Measurements from ENCODE around the gene LRRK1. TPM values are rescaled to one million over a fixed set of nuclear protein-coding genes. Genes with fewer than 3 reads are reported as not detected.

The LRRK1 gene
- total and polyA plus RNA-seq, 4 donors, result 5.0 to 5.3 (median 5.2) TPM

- no peaks in the 10 kb centered on the region for H3K36me3 ChIP-seq (ENCODE audit: control insufficient read depth, insufficient read depth, low read length)
- no peaks in the 10 kb centered on the region for H3K9me3 ChIP-seq (ENCODE audit: control insufficient read depth, insufficient read depth, low read length)
- H3K4me3 ChIP-seq (ENCODE audit: low read depth, low read length), result no peak overlapping the region
- DNase-seq (ENCODE audit: low read depth in 4 of 6, low spot score in 6 of 6), result peak in 2 of 6 donors; percentile 46 to 64
- WGBS (ENCODE audit: insufficient coverage), result no CpG with 5 or more reads among the region's 2 CpGs
- H3K4me1 ChIP-seq (ENCODE audit: control insufficient read depth, insufficient read depth, low read length), result peaks cover 67% of the 10 kb centered on the region
- H3K27me3 ChIP-seq (ENCODE audit: control insufficient read depth, insufficient read depth, low read length), result no peaks in the 10 kb centered on the region
- H3K27ac ChIP-seq (ENCODE audit: low read depth, low read length), result no peak overlapping the region
These were observed 200.0 kb downstream of the LRRK1 start for GRCh38 chr15:101119181-101119580.

Other genes with a start within 250 kb of the LRRK1 start
- gene ALDH1A3, start 39.5 kb upstream of the LRRK1 start, total RNA-seq, result 10 to 100 TPM; 18.9 to 21.6 TPM
- gene ALDH1A3, start 39.5 kb upstream of the LRRK1 start, polyA plus RNA-seq (ENCODE audit: insufficient read length in 2 of 2), result 1 to 10 TPM; 2.5 to 5.7 TPM